RWPE2 (cell line): ENCODE data around the gene CTSL.
"Not testable (repeated sequence)": the region's sequence is repeated elsewhere in the genome, so short reads cannot be mapped to it uniquely, and the experiment has no call there.

ENCODE experiments used
- ATAC-seq: fragments of 200-7000 bp; cut with Tn5 transposase; 3 replicates; pipeline ENCODE4 v1.9.1; 2021; ENCODE audit warnings: low read depth
- DNase-seq: peaks from one replicate; pipeline ENCODE4 v3.0.0-alpha.2; 2020; ENCODE audit warnings: low spot score
- H3K27ac ChIP-seq: fragments of 450-650 bp; 2 replicates; pipeline ENCODE4 v1.5.1; 2017; ENCODE audit warnings: mild to moderate bottlenecking; ENCODE audit not compliant: poor library complexity, severe bottlenecking
- H3K27me3 ChIP-seq: fragments of 250-450 bp; sonication (Bioruptor Pico); 2 replicates; pipeline ENCODE4 v1.5.1; 2021; ENCODE audit warnings: mild to moderate bottlenecking, moderate library complexity; ENCODE audit not compliant: insufficient read depth, poor library complexity, severe bottlenecking
- H3K36me3 ChIP-seq: fragments of 250-450 bp; sonication (Bioruptor Pico); 2 replicates; pipeline ENCODE4 v1.5.1; 2020; ENCODE audit warnings: low read depth, mild to moderate bottlenecking, moderate library complexity
- H3K4me1 ChIP-seq: fragments of 250-450 bp; sonication (Bioruptor Pico); 2 replicates; pipeline ENCODE4 v1.5.1; 2021; ENCODE audit warnings: mild to moderate bottlenecking, moderate library complexity; ENCODE audit not compliant: insufficient read depth, poor library complexity, severe bottlenecking
- H3K4me3 ChIP-seq: fragments of 250-450 bp; sonication (Bioruptor Pico); 2 replicates; pipeline ENCODE4 v1.5.1; 2021; ENCODE audit warnings: mild to moderate bottlenecking, moderate library complexity; ENCODE audit not compliant: severe bottlenecking
- H3K9me3 ChIP-seq: fragments of 250-450 bp; sonication (Bioruptor Pico); 2 replicates; pipeline ENCODE4 v1.5.1; 2021; ENCODE audit warnings: mild to moderate bottlenecking, moderate library complexity; ENCODE audit not compliant: severe bottlenecking
- TF ChIP-seq, protein P1 (sequence below): fragments of 450-650 bp; IDR thresholded peaks from one replicate; pipeline ENCODE4 v1.5.1; 2017; ENCODE audit warnings: mild to moderate bottlenecking, moderate library complexity; ENCODE audit not compliant: poor library complexity, severe bottlenecking

CTSL gene

DNA sequence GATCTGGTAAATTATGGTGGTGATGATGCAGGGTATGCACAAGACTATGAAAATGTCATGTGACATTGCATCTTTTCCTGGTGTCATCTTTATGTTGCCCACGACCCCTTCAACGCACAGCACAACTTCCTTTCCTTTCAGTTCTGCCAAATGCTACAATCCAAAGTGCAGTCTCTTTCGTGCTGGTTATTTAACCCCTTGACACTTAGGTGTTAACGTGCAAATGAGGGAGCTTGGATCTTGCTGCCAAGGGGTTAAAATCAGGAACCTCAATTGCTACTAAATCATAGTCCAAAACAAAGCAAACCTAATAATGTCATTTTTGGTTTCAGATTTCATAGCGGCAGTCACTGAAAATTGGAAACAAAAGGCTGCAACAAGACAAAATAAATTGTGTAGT, 16.0 kb downstream of the CTSL start:
- Histone ChIP-seq H3K4me1 (no peaks in the 10 kb centered on the region), H3K27ac (no peak overlapping the region), H3K9me3 (no peaks in the 10 kb centered on the region), H3K4me3 (no peak overlapping the region), H3K27me3 (no peaks in the 10 kb centered on the region), H3K36me3 (no peaks in the 10 kb centered on the region)
- DNase-seq: no peak
- TF ChIP-seq, protein P1, sequence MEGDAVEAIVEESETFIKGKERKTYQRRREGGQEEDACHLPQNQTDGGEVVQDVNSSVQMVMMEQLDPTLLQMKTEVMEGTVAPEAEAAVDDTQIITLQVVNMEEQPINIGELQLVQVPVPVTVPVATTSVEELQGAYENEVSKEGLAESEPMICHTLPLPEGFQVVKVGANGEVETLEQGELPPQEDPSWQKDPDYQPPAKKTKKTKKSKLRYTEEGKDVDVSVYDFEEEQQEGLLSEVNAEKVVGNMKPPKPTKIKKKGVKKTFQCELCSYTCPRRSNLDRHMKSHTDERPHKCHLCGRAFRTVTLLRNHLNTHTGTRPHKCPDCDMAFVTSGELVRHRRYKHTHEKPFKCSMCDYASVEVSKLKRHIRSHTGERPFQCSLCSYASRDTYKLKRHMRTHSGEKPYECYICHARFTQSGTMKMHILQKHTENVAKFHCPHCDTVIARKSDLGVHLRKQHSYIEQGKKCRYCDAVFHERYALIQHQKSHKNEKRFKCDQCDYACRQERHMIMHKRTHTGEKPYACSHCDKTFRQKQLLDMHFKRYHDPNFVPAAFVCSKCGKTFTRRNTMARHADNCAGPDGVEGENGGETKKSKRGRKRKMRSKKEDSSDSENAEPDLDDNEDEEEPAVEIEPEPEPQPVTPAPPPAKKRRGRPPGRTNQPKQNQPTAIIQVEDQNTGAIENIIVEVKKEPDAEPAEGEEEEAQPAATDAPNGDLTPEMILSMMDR: no peak
- ATAC-seq: no peak

GRCh38 chr9:87742813-87743428, 17.0 kb downstream of the CTSL start:
- no peaks in the 10 kb centered on the region for H3K9me3 ChIP-seq
- no peak for DNase-seq
- no peaks in the 10 kb centered on the region for H3K27me3 ChIP-seq
- TF ChIP-seq, protein P1: no peak
- no peaks in the 10 kb centered on the region for H3K36me3 ChIP-seq
- H3K4me3 ChIP-seq: no peak overlapping the region
- no peaks in the 10 kb centered on the region for H3K4me1 ChIP-seq
- no peak for ATAC-seq
- H3K27ac ChIP-seq: peak overlapping the region; percentile 15

GRCh38 chr9:87744247-87744646, 18.3 kb downstream of the CTSL start:
- not testable (repeated sequence) for DNase-seq, H3K27me3 ChIP-seq, H3K9me3 ChIP-seq, H3K4me1 ChIP-seq, H3K27ac ChIP-seq, H3K4me3 ChIP-seq, ATAC-seq, H3K36me3 ChIP-seq

DNA sequence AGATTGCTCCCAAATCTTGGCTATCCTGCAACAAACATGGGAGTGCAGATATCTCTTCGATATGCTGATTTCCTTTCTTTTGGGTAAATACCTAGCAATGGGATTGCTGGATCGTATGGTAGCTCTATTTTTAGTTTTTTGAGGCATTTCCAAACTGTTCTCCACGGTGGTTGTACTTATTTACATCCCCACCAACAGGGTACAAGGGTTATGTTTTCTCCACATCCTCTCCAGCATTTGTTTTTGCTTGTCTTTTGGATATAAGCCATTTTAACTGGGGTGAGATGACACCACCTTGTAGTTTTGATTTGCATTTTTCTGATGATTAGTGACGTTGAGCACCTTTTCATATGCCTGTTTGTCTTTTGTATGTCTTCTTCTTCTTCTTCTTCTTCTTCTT, 20.3 kb downstream of the CTSL start:
- Histone ChIP-seq H3K27ac (no peak overlapping the region), H3K36me3 (no peaks in the 10 kb centered on the region), H3K9me3 (no peaks in the 10 kb centered on the region), H3K4me1 (no peaks in the 10 kb centered on the region), H3K27me3 (no peaks in the 10 kb centered on the region), H3K4me3 (no peak overlapping the region)
- DNase-seq (no peak), ATAC-seq (no peak)
- TF ChIP-seq, protein P1: no peak

GRCh38 chr9:87748881-87749280, 23.0 kb downstream of the CTSL start:
- ATAC-seq: no peak
- TF ChIP-seq, protein P1: no peak
- H3K9me3 ChIP-seq: no peaks in the 10 kb centered on the region
- no peak for DNase-seq
- no peaks in the 10 kb centered on the region for H3K27me3 ChIP-seq
- H3K36me3 ChIP-seq: no peaks in the 10 kb centered on the region
- no peak overlapping the region for H3K4me3 ChIP-seq
- no peak overlapping the region for H3K27ac ChIP-seq
- no peaks in the 10 kb centered on the region for H3K4me1 ChIP-seq
